KOPT-K1 (cell line): ENCODE results near the gene CST9.
"Not testable (repeated sequence)": the region's sequence is repeated elsewhere in the genome, so short reads cannot be mapped to it uniquely, and the experiment has no call there.

Experiments used
- H3K27ac ChIP-seq: fragments of 200-600 bp; sonication (generic); 2 replicates; pipeline ENCODE4 v1.5.1; 2016; ENCODE audit warnings: antibody characterized with exemption, mild to moderate bottlenecking, low read depth, low read length; ENCODE audit not compliant: poor library complexity, severe bottlenecking
- H3K36me3 ChIP-seq: fragments of 200-600 bp; sonication (generic); 2 replicates; pipeline ENCODE4 v1.5.1; 2017; ENCODE audit warnings: antibody characterized with exemption, mild to moderate bottlenecking, low read length, moderate library complexity; ENCODE audit not compliant: insufficient read depth
- H3K9me3 ChIP-seq: fragments of 200-600 bp; sonication (generic); 2 replicates; pipeline ENCODE4 v1.5.1; 2017; ENCODE audit warnings: antibody characterized with exemption, low read length, mild to moderate bottlenecking; ENCODE audit not compliant: insufficient read depth, poor library complexity, severe bottlenecking

Gene CST9

DNA sequence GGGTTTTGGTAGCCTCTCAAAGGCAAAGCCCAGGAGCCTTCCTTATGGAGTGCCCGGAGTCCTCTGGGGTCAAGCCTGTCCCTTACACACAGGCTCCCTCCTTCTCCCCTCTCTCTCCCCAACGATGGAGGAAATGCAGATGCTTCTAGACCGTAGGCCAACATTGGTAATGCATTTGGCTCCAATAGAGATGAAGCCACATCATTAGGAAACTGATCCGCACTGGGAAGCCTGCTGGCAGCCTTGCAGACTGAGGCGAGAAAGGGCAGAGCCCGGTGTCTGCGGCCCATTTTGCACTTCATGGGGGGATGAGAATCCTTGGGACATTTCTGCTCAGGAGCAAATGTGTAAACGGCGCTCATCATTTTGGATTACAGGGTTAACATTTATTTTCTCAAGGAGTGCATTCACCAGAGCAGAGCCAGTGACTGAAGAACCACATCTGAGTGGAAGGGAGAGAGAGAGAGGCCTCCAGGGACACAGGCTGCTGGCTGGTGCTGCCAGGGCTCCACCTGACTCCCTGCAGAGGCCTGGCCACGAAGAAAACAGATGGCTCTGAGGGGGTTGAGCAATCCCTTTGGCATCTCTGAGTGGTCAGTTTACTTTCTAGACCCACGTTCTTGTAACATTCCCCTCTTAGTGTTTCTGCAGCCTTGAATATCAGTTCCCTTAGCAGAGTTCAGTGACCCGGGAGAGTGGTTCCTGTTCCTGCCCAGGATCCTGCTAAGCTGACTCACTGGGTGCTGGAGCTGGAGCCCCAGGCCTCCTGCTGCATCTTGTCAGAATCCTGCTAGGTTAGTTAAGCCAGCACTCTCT lies 36.4 kb upstream of the CST9 start:
- no peak overlapping the region for H3K27ac ChIP-seq
- no peaks in the 10 kb centered on the region for H3K36me3 ChIP-seq
- H3K9me3 ChIP-seq, result no peaks in the 10 kb centered on the region

- Histone ChIP-seq H3K27ac (no peak overlapping the region), H3K9me3 (no peaks in the 10 kb centered on the region)
Observed at GRCh38 chr20:23640671-23641667, 35.3 kb upstream of the CST9 start.

DNA sequence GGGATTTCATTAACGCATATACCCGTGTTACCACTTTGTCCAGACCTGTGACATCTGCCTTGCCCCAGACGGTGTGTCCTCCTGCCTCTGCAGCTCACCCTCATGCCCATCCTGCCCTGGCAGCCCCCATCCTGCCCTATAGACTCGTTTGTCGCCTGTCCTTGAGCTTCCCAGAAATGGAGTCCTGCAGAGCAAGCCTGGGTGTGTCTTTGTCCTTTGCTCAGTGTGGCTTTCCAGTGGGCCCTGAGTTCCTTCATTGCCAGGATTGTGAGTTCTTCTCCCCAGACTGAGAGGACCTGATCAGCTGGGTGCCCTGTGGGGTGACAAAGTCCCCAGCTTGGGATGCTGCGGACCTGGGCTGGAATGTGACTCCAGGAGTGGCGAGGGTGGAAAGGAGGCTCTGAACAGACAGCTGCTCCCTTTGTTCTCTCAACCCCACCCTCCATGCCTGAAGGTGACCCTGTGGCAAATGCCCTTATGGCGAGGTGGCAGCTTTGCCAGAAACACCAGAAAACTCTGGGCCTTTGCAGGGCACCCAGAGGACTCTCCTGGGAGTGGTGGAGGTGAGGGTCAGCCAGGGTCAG lies 34.4 kb upstream of the CST9 start:
- no peaks in the 10 kb centered on the region for H3K36me3 ChIP-seq
- H3K9me3 ChIP-seq, result no peaks in the 10 kb centered on the region
- no peak overlapping the region for H3K27ac ChIP-seq

More at GRCh38 chr20:23640671-23641667, 35.3 kb upstream of the CST9 start:
- H3K36me3 ChIP-seq, result no peaks in the 10 kb centered on the region

- no peak overlapping the region for H3K27ac ChIP-seq
- no peaks in the 10 kb centered on the region for H3K9me3 ChIP-seq
- no peaks in the 10 kb centered on the region for H3K36me3 ChIP-seq
Observed at GRCh38 chr20:23639490-23639958, 33.8 kb upstream of the CST9 start.

DNA sequence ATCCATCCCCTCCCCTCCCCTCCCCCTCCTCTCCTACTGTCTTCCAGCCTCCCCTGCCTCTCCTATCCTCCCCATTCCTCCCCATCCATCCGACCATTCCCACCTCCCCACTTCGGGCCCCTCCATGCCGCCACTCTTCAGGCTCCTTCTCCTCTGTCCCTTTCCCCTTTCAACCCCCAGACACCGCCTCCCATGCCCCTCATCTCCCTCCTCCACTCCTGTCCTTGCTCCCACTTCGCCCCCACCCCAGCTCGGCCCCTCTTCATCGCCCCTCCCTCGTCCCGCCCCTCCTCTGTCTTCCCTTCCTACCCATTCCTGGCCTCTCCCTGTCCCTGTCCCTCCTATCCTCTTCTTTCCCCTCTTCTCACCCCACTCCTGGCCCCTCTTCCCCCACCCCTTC lies 32.6 kb upstream of the CST9 start:
- H3K36me3 ChIP-seq, result no peaks in the 10 kb centered on the region
- H3K27ac ChIP-seq, result no peak overlapping the region
- no peaks in the 10 kb centered on the region for H3K9me3 ChIP-seq

- H3K27ac ChIP-seq, result no peak within 1 kb of the TSS
- H3K36me3 ChIP-seq, result no peaks in the 10 kb centered on the region
- no peaks in the 10 kb centered on the region for H3K9me3 ChIP-seq
Observed at GRCh38 chr20:23637282-23638221, 31.8 kb upstream of the CST9 start, which contains the start of gene CST3. TSS of gene CST3 (minus strand) at chr20:23637955. CDS start at chr20:23637862, 93 bp downstream.

GRCh38 chr20:23636908-23637281 lies 31.2 kb upstream of the CST9 start:
- Histone ChIP-seq H3K27ac (no peak overlapping the region), H3K9me3 (no peaks in the 10 kb centered on the region)

GRCh38 chr20:23636182-23636907 lies 30.6 kb upstream of the CST9 start:
- Histone ChIP-seq H3K9me3 (no peaks in the 10 kb centered on the region), H3K36me3 (no peaks in the 10 kb centered on the region), H3K27ac (no peak overlapping the region)

More at GRCh38 chr20:23636908-23637281, 31.2 kb upstream of the CST9 start:
- no peaks in the 10 kb centered on the region for H3K36me3 ChIP-seq

DNA sequence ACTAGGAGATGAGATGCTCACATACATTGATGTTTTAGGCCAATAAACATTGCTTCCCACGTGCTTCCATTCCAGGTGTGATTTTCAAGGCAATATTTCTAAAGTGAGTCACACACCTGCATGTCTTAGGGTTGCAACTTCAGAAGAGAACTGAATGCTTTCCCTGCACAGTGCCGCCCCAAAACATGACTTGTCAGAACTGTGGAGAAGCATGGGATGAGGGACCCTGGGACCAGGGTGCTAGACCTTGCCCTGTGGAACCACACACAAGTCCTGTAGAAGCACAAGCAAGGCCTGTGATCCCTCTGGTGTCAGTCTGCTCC lies 30.0 kb upstream of the CST9 start:
- H3K9me3 ChIP-seq, H3K36me3 ChIP-seq, H3K27ac ChIP-seq: not testable (repeated sequence)

- Histone ChIP-seq H3K9me3 (no peaks in the 10 kb centered on the region), H3K36me3 (no peaks in the 10 kb centered on the region), H3K27ac (no peak overlapping the region)
Observed at GRCh38 chr20:23634985-23635767, 29.5 kb upstream of the CST9 start.

DNA sequence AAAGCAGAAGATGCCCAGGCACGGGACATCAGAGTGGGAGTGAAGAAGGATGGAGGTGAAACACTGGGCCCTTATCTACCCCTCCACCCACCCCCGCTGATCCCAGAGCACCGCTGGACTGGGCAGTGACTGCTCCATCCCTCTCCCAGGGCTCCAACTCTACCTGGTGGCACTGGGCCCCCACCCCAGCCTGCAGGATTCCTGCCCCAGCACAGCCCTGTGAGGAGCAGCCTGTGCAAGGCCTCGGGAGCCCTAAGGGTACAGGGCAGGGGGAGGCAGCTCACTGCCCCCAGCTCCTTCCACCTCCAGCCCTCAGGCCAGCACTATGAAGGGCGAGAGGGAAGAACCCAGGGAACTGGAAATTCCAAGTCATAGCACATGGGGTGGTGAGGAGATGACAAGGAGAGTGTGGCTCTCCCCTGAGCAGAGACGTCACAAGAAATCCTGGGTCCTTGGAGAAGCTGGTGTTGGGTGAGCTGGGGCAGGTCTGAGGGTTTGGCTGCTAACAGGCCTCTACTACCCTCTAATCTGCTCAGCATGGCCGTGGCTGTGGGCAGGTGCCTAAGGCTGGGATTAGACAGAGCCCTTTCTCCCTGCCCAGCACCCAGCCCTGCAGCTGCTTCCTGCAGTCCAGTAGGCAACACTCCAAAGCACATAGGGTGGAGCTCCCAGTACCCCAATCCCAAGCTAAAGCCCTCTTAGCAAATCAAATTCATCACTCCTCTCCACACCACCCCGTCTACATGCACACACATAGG lies 28.5 kb upstream of the CST9 start:
- no peaks in the 10 kb centered on the region for H3K36me3 ChIP-seq
- no peaks in the 10 kb centered on the region for H3K9me3 ChIP-seq
- no peak overlapping the region for H3K27ac ChIP-seq

DNA sequence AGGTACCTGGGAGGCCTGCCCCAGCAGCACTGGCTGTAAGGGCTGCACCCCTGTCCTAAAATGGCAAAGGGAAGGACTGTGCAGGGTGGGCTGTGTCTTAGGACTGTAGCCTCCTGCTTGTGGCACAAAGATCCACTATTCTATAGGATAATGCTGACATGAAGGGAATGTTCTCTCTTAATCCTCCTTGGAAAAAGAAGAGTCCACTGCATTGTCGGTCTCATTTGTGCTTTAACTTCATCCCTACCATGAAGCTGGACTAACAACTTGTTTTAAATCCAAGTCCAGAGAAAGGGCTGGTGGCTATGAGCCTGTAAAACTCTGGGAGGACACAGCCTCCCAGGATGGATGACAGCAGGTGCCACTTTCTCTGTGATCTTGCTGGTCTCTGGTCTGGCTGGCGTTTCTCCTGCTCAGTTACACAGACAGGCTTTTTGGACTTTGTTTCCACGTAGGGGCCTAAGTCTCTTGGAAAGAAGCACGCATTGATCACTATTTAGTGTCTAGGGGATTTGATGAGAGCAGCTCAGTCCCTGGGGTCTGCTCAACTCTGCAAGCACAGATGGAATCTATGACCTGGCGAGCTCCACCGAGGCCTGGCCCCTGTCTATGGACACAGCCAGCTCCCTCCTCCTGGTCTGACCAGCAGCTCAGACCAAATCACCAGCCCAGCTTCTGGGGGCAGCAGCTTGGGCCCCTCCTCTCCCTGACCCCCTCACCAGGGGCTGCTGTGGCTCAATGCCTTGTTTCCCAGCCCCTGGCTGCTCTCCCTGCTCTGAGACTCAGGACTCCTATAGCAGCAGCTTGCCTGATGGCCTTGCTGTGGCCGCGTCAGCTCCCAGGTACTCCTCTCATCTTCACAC lies 27.2 kb upstream of the CST9 start:
- Histone ChIP-seq H3K27ac (no peak overlapping the region), H3K36me3 (no peaks in the 10 kb centered on the region), H3K9me3 (no peaks in the 10 kb centered on the region)
